RKO (cell line): ENCODE data around the gene KCTD14.
"Not testable (repeated sequence)": the region's sequence is repeated elsewhere in the genome, so short reads cannot be mapped to it uniquely, and the experiment has no call there.

Source experiments
- DNase-seq: peaks from one replicate; pipeline ENCODE4 v3.0.0-alpha.2; 2016; ENCODE audit warnings: low spot score

Gene KCTD14

GRCh38 chr11:78021611-78022010 lies 1.5 kb downstream of the KCTD14 start:
- no peak for DNase-seq

GRCh38 chr11:78020246-78020645 lies 2.8 kb downstream of the KCTD14 start:
- no peak for DNase-seq

- no peak for DNase-seq
These were observed 3.3 kb downstream of the KCTD14 start for GRCh38 chr11:78019808-78020207.

- no peak for DNase-seq
These were observed 7.2 kb downstream of the KCTD14 start for GRCh38 chr11:78015878-78016277.

GRCh38 chr11:78014937-78015520 lies 8.0 kb downstream of the KCTD14 start:
- DNase-seq = not testable (repeated sequence)

- no peak for DNase-seq
These were observed 11.8 kb downstream of the KCTD14 start for GRCh38 chr11:78011301-78011700.

GRCh38 chr11:78010755-78011154 lies 12.3 kb downstream of the KCTD14 start:
- DNase-seq = no peak

GRCh38 chr11:78010304-78010703 lies 12.8 kb downstream of the KCTD14 start:
- DNase-seq = no peak

GRCh38 chr11:78009062-78009461 lies 14.0 kb downstream of the KCTD14 start:
- no peak for DNase-seq

- DNase-seq = peak; percentile 83
These were observed 22.9 kb downstream of the KCTD14 start for GRCh38 chr11:78000193-78000592.

GRCh38 chr11:77999446-78000030 lies 23.5 kb downstream of the KCTD14 start:
- no peak for DNase-seq

GRCh38 chr11:77994434-77995362 lies 28.4 kb downstream of the KCTD14 start, which contains the start of gene INTS4:
Gene INTS4, minus strand, starts transcription at chr11:77994668. Its CDS starts 25 bp downstream, at chr11:77994643.
- peak; percentile 100 for DNase-seq

- DNase-seq = peak; percentile 7
These were observed 29.2 kb downstream of the KCTD14 start for GRCh38 chr11:77993902-77994301.

GRCh38 chr11:77990981-77991380 lies 32.1 kb downstream of the KCTD14 start:
- no peak for DNase-seq

GRCh38 chr11:77986456-77986855 lies 36.6 kb downstream of the KCTD14 start:
- not testable (repeated sequence) for DNase-seq

- DNase-seq = no peak
These were observed 41.6 kb downstream of the KCTD14 start for GRCh38 chr11:77981346-77981947.

- no peak for DNase-seq
These were observed 54.7 kb downstream of the KCTD14 start for GRCh38 chr11:77968337-77968736.

GRCh38 chr11:77967753-77968152 lies 55.3 kb downstream of the KCTD14 start:
- no peak for DNase-seq

GRCh38 chr11:77967121-77967520 lies 56.0 kb downstream of the KCTD14 start:
- no peak for DNase-seq

GRCh38 chr11:77966338-77966737 lies 56.7 kb downstream of the KCTD14 start:
- no peak for DNase-seq
